Mesangial cell (primary cell): ENCODE measurements around the gene TBC1D3D. TPM values are rescaled to one million over a fixed set of nuclear protein-coding genes. Genes with fewer than 3 reads are reported as not detected.

Experiments
- total RNA-seq: library from RNA; depleted of rRNA; stranded (reverse); fragments of >200 nt; gene quantifications from 2 replicates; pipeline ENCODE4 v1.2.3, GENCODE V29; 2015

The TBC1D3D gene
- 2.8 TPM in 1 of 2 replicates, not detected in the other for total RNA-seq

DNA sequence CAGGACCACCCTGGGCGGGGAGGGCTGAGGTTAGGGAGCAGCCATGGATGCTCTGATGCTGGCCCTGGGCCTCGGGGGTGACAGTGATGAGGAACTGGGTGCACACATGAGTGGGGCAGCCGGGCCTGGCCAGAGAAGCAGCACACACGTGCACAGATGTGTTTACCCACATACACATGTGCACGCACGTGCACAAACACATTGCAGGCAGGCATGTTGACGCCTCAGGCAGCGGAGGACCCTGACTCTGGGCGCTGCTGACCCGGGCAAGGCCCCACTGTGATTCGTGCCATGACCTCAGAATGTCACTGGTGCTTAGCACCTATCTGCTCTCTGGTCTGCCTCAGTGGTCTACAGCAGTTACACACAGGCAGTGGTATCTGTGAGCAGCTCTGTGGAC lies at the start of gene TBC1D3D:
TSS of gene TBC1D3D (plus strand) at position 301 of the 400 bp plus-strand sequence. CDS start 1,585 bp downstream, outside the sequence.

DNA sequence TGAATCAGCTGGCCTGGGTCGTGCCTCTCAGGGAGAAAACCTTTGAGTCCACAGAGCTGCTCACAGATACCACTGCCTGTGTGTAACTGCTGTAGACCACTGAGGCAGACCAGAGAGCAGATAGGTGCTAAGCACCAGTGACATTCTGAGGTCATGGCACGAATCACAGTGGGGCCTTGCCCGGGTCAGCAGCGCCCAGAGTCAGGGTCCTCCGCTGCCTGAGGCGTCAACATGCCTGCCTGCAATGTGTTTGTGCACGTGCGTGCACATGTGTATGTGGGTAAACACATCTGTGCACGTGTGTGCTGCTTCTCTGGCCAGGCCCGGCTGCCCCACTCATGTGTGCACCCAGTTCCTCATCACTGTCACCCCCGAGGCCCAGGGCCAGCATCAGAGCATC lies 14.8 kb upstream of the TBC1D3D start, which contains the start of gene TBC1D3L:
TSS of gene TBC1D3L (minus strand) at position 101 of the 400 bp plus-strand sequence. CDS start 1,540 bp downstream, outside the sequence.

Other genes with a start within 250 kb of the TBC1D3D start
- gene TBC1D3K, start 79.6 kb upstream of the TBC1D3D start, total RNA-seq: under 0.01 TPM in 1 of 2 replicates, not detected in the other
- 3.9 TPM in 1 of 2 replicates, not detected in the other for gene TBC1D3L, start 14.9 kb upstream of the TBC1D3D start, total RNA-seq
- 2.7 TPM in 1 of 2 replicates, not detected in the other for gene TBC1D3C, start 64.7 kb downstream of the TBC1D3D start, total RNA-seq
- 2.9 TPM in 1 of 2 replicates, not detected in the other for gene TBC1D3E, start 124.0 kb downstream of the TBC1D3D start, total RNA-seq
- gene TBC1D3, start 188.6 kb downstream of the TBC1D3D start, total RNA-seq: not detected in 2 replicates